Stimulated activated CD8-positive, alpha-beta memory T cell treated with anti-CD3 and anti-CD28 coated beads, Interleukin-2, amount 100 ng/mL, for 48 hours (primary cell): ENCODE data around the gene STYXL1.
"Not testable (repeated sequence)": the region's sequence is repeated elsewhere in the genome, so short reads cannot be mapped to it uniquely, and the experiment has no call there.

ENCODE experiments used
- DNase-seq, 2 donors: peaks; one replicate each; pipeline ENCODE4 v3.0.0-alpha.2; 2020; ENCODE audit warnings: low read depth in 2 of 2

Gene STYXL1

GRCh38 chr7:76029682-76030081 is 18.1 kb downstream of the STYXL1 start:
- not testable (repeated sequence) for DNase-seq

GRCh38 chr7:76023002-76023401 is 24.8 kb downstream of the STYXL1 start:
- no peak for DNase-seq

- no peak for DNase-seq
Observed at GRCh38 chr7:76022026-76022780, 25.6 kb downstream of the STYXL1 start.

- peak; percentile 53 to 66 for DNase-seq
Observed at GRCh38 chr7:76020031-76020714, 27.6 kb downstream of the STYXL1 start.

GRCh38 chr7:76018520-76018919 is 29.3 kb downstream of the STYXL1 start:
- DNase-seq = not testable (repeated sequence)

GRCh38 chr7:76016191-76016947 is 31.4 kb downstream of the STYXL1 start:
- no peak for DNase-seq

GRCh38 chr7:76011442-76011861 is 36.3 kb downstream of the STYXL1 start:
- no peak for DNase-seq

GRCh38 chr7:76009672-76010600 is 37.9 kb downstream of the STYXL1 start:
- no peak for DNase-seq

- no peak for DNase-seq
Observed at GRCh38 chr7:76008156-76008687, 39.6 kb downstream of the STYXL1 start.

- DNase-seq = not testable (repeated sequence)
Observed at GRCh38 chr7:76005004-76005403, 42.8 kb downstream of the STYXL1 start.

- no peak for DNase-seq
Observed at GRCh38 chr7:76003351-76003750, 44.4 kb downstream of the STYXL1 start.

GRCh38 chr7:76002822-76003221 is 45.0 kb downstream of the STYXL1 start:
- no peak for DNase-seq

GRCh38 chr7:76002139-76002538 is 45.7 kb downstream of the STYXL1 start:
- DNase-seq = no peak

GRCh38 chr7:76000566-76000965 is 47.2 kb downstream of the STYXL1 start:
- DNase-seq = no peak

GRCh38 chr7:75998038-75998437 is 49.8 kb downstream of the STYXL1 start:
- DNase-seq = no peak

- no peak for DNase-seq
Observed at GRCh38 chr7:75996476-75996875, 51.3 kb downstream of the STYXL1 start.

- no peak for DNase-seq
Observed at GRCh38 chr7:75995996-75996395, 51.8 kb downstream of the STYXL1 start.

GRCh38 chr7:75995052-75995471 is 52.7 kb downstream of the STYXL1 start:
- DNase-seq = no peak

GRCh38 chr7:75994388-75995051 is 53.3 kb downstream of the STYXL1 start, which contains the start of gene TMEM120A:
TSS of gene TMEM120A (minus strand) at chr7:75994595. CDS start at chr7:75994570, 25 bp downstream.
- peak; percentile 94 to 97 for DNase-seq

GRCh38 chr7:75993689-75994387 is 54.0 kb downstream of the STYXL1 start:
- DNase-seq = no peak
